ENCODE results near the gene TRMU.

TRMU gene

GRCh38 chr22:46335201-46336118 is at the start of gene TRMU:
Gene TRMU, plus strand, starts transcription at chr22:46335714. Its CDS starts 51 bp downstream, at chr22:46335765.
- Histone ChIP-seq H3K4me1 (ENCODE audit: insufficient read depth, low read length) (no peaks in the 10 kb centered on the region; the same call in 1 of the 2 replicates), H3K27ac (ENCODE audit: low read length) (no peak within 1 kb of the TSS), H3K27me3 (ENCODE audit: insufficient read depth, low read length) (no peaks in the 10 kb centered on the region), H3K9me3 (ENCODE audit: insufficient read depth, low read depth, low read length) (no peaks in the 10 kb centered on the region), H3K36me3 (ENCODE audit: insufficient read depth, low read depth, low read length) (peaks cover 57% of the 10 kb centered on the region), H3K9ac (ENCODE audit: low read depth, low read length) (peak within 1 kb of the TSS; percentile 87), H3K4me3 (ENCODE audit: low read length) (peak within 1 kb of the TSS; percentile 78)

DNA sequence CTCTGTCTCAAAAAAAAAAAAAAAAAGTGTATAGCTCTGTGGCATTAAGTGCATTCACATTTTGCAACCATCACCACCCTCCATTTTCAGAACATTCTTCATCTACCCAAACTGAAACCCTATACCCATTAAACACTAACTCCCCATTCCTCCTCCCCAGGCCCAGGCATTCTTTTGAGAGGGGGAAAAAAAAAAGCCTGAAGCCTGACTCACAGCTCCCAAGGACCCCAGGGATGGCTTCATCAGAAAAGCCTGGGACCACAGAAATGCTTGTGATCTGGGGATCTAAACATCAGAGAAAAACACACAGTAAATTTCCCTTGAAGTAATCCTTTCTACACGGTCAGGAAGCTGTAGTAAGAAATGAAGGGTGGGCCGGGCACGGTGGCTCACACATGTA is 49.5 kb upstream of the TRMU start:
- Histone ChIP-seq H3K36me3 (ENCODE audit: insufficient read depth, low read depth, low read length) (peaks cover 37% of the 10 kb centered on the region), H3K27me3 (ENCODE audit: insufficient read depth, low read length) (no peaks in the 10 kb centered on the region), H3K9ac (ENCODE audit: low read depth, low read length) (no peak overlapping the region), H3K27ac (ENCODE audit: low read length) (no peak overlapping the region), H3K4me3 (ENCODE audit: low read length) (no peak overlapping the region), H3K4me1 (ENCODE audit: insufficient read depth, low read length) (no peaks in the 10 kb centered on the region), H3K9me3 (ENCODE audit: insufficient read depth, low read depth, low read length) (no peaks in the 10 kb centered on the region)

DNA sequence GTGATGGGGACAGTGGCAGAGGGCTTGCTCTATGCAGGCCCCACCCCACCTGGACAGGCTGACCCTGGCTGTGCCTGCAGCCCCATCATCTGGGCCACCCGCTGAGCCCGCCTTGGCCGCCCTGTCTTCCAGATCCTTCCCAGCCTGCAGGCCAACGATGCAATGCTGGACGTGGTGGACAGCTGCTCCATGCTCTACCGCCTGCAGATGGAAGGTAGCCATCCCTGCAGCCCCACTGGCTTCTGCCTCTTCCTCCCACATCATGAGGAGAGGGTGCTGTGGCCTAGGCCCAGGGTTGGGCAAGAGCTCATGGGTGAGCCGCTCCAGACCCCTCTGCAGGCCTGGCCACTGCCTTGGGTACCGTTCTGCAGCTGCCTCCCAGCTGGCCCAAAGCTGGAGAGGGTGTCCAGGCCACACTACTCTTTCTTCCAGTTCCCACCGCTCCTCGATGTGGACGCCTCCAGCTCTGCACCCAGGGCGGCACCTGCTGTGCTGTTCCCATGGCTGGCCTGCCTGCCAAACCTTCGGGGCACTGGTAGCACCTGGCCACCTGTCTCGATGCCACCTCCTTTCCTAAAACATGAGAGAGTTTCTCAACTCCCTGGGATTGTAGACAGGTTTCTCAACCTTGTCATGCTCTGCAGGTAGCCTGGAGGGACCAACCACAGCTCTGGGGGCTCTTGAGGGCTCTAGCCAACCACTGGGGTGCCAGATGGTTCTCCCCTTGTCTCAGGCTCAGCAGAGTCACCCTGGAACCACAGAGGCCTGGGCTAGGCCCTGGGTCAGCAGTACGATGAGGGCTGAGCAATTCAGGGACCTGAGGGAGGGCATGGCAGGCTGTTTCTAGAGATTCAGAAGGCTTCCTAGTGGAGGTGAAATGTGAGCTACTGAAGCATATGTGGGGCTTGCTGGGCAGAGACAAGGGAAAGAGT is 48.3 kb upstream of the TRMU start:
- Histone ChIP-seq H3K9ac (ENCODE audit: low read depth, low read length) (no peak overlapping the region), H3K36me3 (ENCODE audit: insufficient read depth, low read depth, low read length) (peaks cover 30% of the 10 kb centered on the region; the same call in 1 of the 2 replicates), H3K27ac (ENCODE audit: low read length) (no peak overlapping the region), H3K4me3 (ENCODE audit: low read length) (no peak overlapping the region), H3K27me3 (ENCODE audit: insufficient read depth, low read length) (no peaks in the 10 kb centered on the region), H3K4me1 (ENCODE audit: insufficient read depth, low read length) (no peaks in the 10 kb centered on the region), H3K9me3 (ENCODE audit: insufficient read depth, low read depth, low read length) (no peaks in the 10 kb centered on the region)

DNA sequence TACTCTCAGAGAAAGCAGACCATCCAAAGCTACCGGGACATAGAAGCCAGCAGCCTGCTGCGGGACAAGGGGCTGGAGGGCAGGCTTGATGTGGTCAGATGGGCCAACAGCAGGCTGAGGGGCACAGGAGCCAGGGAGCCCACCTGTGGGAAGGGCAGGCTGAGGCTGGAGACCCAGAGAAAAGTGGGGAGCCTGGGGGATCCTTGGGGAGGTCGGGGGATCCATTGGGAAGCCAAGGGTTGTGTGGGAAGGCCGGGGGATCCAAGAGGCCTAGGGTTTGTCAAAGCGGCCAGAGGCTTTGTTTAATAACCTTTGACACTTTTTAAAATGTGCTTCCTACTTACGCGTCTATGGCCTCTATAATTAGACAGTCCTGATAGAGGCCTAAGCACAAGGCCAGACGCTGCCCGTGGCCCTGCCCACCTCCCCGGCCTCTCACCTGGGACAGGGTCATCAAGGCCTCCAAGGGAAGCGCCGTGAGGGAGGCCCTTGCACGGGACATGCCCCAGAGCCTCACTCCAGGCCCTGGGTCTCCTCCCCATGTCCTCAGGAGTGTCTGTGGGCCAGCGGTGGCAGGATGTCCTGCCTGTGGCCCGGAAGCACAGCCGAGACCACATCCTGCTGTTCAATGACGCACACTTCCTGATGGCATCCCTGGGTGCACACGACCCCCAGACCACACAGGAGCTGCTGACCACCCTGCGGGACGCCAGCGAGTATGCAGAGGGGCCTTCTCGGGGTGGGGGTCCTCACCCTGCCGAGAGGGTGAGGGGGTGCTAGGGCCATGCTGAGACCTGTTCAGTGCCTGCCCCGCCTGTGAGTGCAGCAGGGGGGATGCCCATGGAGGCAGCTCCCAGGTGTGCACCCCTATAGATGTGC is 47.4 kb upstream of the TRMU start:
- Histone ChIP-seq H3K27ac (ENCODE audit: low read length) (no peak overlapping the region), H3K27me3 (ENCODE audit: insufficient read depth, low read length) (no peaks in the 10 kb centered on the region), H3K9me3 (ENCODE audit: insufficient read depth, low read depth, low read length) (no peaks in the 10 kb centered on the region), H3K4me3 (ENCODE audit: low read length) (no peak overlapping the region), H3K9ac (ENCODE audit: low read depth, low read length) (no peak overlapping the region), H3K36me3 (ENCODE audit: insufficient read depth, low read depth, low read length) (peaks cover 32% of the 10 kb centered on the region; the same call in 1 of the 2 replicates), H3K4me1 (ENCODE audit: insufficient read depth, low read length) (no peaks in the 10 kb centered on the region)

DNA sequence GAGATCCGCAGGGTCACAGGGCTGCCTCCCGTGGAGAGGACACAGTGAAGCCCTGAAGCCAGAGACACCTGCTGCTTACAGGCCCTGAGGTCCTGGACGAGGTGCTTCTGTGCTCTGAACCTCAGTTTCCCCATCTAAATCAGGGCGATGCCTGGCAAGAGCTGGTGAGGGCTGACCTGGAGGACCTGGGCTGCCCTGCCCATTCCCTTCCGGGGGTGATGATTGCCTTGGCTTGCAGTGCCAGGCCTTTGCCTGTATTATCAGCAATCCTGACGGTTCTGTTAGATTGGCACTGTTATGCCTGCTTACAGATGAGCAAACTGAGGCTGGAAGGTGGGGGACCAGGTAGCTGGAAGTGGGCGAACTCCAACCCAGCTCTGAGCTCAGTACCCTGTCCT is 46.7 kb upstream of the TRMU start:
- Histone ChIP-seq H3K4me3 (ENCODE audit: low read length) (no peak overlapping the region), H3K36me3 (ENCODE audit: insufficient read depth, low read depth, low read length) (peaks cover 32% of the 10 kb centered on the region; the same call in 1 of the 2 replicates), H3K27ac (ENCODE audit: low read length) (no peak overlapping the region), H3K9ac (ENCODE audit: low read depth, low read length) (no peak overlapping the region), H3K9me3 (ENCODE audit: insufficient read depth, low read depth, low read length) (no peaks in the 10 kb centered on the region), H3K27me3 (ENCODE audit: insufficient read depth, low read length) (no peaks in the 10 kb centered on the region), H3K4me1 (ENCODE audit: insufficient read depth, low read length) (no peaks in the 10 kb centered on the region)

DNA sequence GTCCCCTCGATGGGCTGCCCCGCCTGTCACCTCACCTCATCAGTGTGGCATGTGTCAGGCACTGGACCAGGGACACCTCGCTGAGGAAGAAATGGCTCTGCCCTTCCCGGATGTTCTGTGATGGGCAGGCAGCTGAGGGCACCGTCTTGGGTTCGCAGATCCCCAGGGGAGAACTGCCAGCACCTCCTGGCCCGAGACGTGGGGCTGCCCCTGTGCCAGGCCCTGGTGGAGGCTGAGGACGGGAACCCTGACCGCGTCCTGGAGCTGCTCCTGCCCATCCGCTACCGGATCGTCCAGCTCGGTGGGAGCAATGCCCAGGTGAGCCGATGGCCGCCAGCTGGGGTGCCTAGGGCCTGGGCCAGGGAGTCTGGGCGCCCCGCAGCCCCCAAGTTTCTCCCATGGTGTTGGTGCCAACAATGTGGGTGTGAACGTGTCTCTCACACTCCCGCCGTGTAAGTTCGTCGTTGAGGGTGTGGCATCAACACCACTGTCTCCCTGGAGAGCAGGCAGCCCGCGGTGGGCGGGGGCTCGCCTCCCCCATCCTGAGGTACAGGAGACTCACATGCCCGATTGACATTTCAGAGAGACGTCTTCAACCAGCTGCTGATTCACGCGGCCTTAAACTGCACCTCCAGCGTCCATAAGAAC is 46.1 kb upstream of the TRMU start:
- H3K9ac ChIP-seq (ENCODE audit: low read depth, low read length) = no peak overlapping the region
- H3K9me3 ChIP-seq (ENCODE audit: insufficient read depth, low read depth, low read length) = no peaks in the 10 kb centered on the region
- H3K36me3 ChIP-seq (ENCODE audit: insufficient read depth, low read depth, low read length) = peaks cover 26% of the 10 kb centered on the region; the same call in 1 of the 2 replicates
- no peak overlapping the region for H3K27ac ChIP-seq (ENCODE audit: low read length)
- H3K27me3 ChIP-seq (ENCODE audit: insufficient read depth, low read length) = no peaks in the 10 kb centered on the region
- no peak overlapping the region for H3K4me3 ChIP-seq (ENCODE audit: low read length)
- H3K4me1 ChIP-seq (ENCODE audit: insufficient read depth, low read length) = no peaks in the 10 kb centered on the region

GRCh38 chr22:46290121-46290842 is 45.2 kb upstream of the TRMU start:
- no peak overlapping the region for H3K27ac ChIP-seq (ENCODE audit: low read length)
- H3K36me3 ChIP-seq (ENCODE audit: insufficient read depth, low read depth, low read length) = peaks cover 18% of the 10 kb centered on the region; the same call in 1 of the 2 replicates
- no peaks in the 10 kb centered on the region for H3K4me1 ChIP-seq (ENCODE audit: insufficient read depth, low read length)
- H3K9ac ChIP-seq (ENCODE audit: low read depth, low read length) = no peak overlapping the region
- no peaks in the 10 kb centered on the region for H3K27me3 ChIP-seq (ENCODE audit: insufficient read depth, low read length)
- H3K9me3 ChIP-seq (ENCODE audit: insufficient read depth, low read depth, low read length) = no peaks in the 10 kb centered on the region
- H3K4me3 ChIP-seq (ENCODE audit: low read length) = no peak overlapping the region

- H3K36me3 ChIP-seq (ENCODE audit: insufficient read depth, low read depth, low read length) = peaks cover 12% of the 10 kb centered on the region; the same call in 1 of the 2 replicates
- H3K27me3 ChIP-seq (ENCODE audit: insufficient read depth, low read length) = no peaks in the 10 kb centered on the region
- H3K27ac ChIP-seq (ENCODE audit: low read length) = no peak overlapping the region
- H3K9ac ChIP-seq (ENCODE audit: low read depth, low read length) = no peak overlapping the region
- H3K4me3 ChIP-seq (ENCODE audit: low read length) = no peak overlapping the region
- H3K4me1 ChIP-seq (ENCODE audit: insufficient read depth, low read length) = peaks cover 3% of the 10 kb centered on the region; the same call in 1 of the 2 replicates
- H3K9me3 ChIP-seq (ENCODE audit: insufficient read depth, low read depth, low read length) = no peaks in the 10 kb centered on the region
Measured at GRCh38 chr22:46290843-46291785, 44.4 kb upstream of the TRMU start.

DNA sequence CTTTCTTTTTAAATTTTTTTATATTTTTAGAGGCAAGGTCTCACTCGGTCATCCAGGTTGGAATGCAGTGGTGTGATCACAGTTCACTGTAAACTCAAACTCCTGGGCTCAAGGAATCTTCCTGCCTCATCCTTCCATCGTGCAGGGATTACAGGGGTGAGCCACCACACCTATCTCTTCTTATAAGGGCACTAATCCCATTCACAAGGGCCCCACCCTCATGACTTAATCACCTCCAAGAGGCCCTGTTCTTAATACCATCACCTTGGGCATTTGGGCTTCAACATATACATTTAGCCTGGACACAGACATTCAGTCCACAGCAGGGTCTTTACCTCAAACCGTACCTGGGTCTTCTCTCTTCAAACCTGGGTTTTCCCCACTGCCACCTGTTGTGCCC is 43.3 kb upstream of the TRMU start:
- H3K27ac ChIP-seq (ENCODE audit: low read length) = no peak overlapping the region
- peaks cover 3% of the 10 kb centered on the region; the same call in 1 of the 2 replicates for H3K4me1 ChIP-seq (ENCODE audit: insufficient read depth, low read length)
- no peak overlapping the region for H3K9ac ChIP-seq (ENCODE audit: low read depth, low read length)
- H3K27me3 ChIP-seq (ENCODE audit: insufficient read depth, low read length) = no peaks in the 10 kb centered on the region
- peaks cover 12% of the 10 kb centered on the region; the same call in 1 of the 2 replicates for H3K36me3 ChIP-seq (ENCODE audit: insufficient read depth, low read depth, low read length)
- H3K4me3 ChIP-seq (ENCODE audit: low read length) = no peak overlapping the region
- H3K9me3 ChIP-seq (ENCODE audit: insufficient read depth, low read depth, low read length) = no peaks in the 10 kb centered on the region

All from iPS-20b (cell line).